Renal pelvis (tissue), 4 donors: ENCODE measurements around the gene GCHFR. TPM values are rescaled to one million over a fixed set of nuclear protein-coding genes. Genes with fewer than 3 reads are reported as not detected.

ENCODE experiments used
- DNase-seq: peaks from one replicate; pipeline ENCODE4 v3.0.0-alpha.2; 2013
- polyA plus RNA-seq, 3 donors: library from polyadenylated mRNA; unstranded; fragments of 120-200 nt; gene quantifications; one replicate each; pipeline ENCODE4 v1.2.1, GENCODE V29; 2013; ENCODE audit not compliant: insufficient read length in 3 of 3

Gene GCHFR
- polyA plus RNA-seq, 3 donors = 40.6 to 59.4 (median 58.9) TPM

DNA sequence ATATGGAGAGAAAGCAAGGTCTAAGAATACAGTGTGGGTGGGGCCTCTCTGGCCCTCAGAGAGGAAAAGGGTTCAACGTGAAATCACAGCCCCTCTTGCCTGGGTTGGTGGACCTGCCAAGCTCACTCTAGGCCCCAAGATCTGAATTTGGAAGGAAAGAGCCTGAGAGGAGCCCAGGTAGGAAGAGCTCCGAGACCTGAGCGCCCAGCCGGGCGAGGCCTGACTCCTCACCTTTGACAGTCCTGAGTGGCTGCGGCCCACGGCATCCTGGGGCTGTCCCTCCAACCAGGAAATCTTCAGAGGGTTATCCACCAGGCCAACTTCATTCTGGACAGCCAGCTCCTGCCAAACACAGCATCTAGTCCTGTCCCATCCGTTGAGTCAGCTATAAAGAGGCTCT lies 9.6 kb downstream of the GCHFR start:
- no peak for DNase-seq

DNA sequence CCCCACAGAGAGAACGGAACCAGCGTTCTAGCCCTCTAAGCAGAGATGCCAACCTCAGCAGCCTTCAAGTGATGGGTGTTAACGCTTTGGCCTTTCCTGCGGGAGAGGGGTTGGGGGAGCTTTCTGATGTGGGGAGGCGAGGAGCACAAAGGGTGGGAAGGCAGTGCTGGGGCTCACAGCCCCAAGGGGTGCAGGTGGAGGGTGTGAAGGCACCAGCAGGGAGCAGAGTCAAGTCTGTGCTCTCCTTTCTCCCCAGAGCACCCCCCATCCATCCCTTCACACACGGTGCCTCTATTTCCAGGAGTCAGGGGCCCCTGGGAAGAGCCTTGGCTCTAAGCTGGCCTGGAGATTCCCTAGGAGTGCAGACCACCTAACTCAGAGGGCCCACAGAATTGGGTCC lies 10.0 kb downstream of the GCHFR start:
- no peak for DNase-seq

DNA sequence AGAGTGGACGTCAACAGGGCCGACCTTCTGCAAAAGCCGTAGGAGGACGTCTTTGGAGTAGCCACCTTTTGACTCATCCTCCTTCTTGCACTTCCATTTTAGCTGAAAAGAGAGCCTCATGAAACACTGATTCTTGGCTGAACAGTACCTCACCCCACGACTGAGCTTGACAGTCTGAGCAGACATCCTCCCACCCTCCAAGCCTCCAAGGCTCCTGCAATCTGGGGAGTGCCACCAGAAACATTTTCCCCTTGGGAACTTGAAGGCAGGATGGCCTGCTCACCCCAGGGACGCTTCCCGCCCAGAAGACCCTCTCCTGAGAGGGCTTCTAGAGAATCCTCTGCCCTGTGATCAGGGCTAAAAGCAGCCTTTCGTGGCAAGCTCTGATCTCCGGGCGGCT lies 11.1 kb downstream of the GCHFR start:
- no peak for DNase-seq

DNA sequence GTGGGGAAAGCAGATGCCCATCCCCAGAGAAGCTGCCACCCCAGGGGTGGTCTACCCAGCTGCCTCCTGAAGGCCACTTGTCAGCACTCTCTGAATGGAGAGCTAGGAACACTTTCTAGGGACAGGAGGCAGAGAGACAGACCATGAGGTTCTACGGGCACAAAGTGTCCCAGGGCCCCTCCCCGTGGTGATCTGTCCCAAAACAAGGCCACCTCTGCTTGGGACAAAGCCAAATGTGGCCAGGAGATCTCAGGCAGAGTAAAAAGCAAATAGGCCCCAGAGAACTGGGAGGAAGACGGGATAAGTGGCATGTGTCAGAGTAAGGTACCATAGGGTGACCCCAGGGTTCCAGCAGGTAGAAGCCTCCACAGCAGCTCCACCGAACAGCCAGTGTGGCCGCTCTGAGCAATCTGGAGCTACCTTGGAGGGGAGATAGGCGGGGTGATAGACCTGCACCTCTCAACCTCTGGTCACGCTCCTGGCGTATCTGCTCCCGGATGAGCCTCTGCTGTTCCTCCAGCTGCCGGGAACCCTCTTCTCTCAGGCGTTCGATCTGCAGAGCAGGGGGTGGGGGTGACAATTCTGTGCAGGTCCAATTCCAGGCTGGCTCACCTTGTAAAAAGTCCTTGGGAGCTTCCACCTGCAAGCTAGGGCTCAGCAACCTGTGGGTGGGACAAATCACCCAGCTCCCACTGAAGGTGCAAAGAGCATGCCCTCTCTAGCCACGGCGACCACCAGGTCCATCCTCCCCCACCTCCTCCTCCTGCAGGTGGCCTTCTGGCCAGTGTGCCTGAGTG lies 12.1 kb downstream of the GCHFR start:
- DNase-seq = no peak

DNA sequence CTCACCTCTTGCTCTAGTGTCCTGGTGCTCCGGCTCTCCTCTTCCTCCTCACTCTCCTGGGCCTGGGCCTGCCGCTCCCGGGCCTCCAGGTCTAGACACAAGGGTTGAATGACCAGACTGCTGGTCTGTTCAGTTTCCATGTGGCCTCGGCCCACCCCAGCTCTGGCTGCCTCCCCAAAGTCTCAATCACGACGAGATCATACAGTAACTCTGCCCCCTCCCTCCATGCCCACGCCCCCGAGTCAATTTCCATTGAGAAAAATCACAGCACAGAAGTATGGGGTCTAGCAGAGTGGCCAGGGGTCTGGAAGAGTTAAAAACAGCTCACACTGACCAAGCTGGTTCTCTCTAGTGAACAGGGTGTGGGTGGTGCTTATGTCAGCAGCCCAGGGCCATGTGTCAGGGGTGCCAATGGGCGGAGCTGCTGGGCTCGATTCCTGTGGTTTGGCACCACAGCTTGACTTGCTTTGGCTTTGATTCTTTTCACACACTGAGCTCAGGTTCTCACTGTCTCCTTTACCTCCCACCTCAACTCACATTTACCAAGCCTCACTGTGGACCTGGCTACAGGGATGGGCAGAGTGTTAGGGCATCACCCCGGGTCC lies 12.8 kb downstream of the GCHFR start:
- no peak for DNase-seq

DNA sequence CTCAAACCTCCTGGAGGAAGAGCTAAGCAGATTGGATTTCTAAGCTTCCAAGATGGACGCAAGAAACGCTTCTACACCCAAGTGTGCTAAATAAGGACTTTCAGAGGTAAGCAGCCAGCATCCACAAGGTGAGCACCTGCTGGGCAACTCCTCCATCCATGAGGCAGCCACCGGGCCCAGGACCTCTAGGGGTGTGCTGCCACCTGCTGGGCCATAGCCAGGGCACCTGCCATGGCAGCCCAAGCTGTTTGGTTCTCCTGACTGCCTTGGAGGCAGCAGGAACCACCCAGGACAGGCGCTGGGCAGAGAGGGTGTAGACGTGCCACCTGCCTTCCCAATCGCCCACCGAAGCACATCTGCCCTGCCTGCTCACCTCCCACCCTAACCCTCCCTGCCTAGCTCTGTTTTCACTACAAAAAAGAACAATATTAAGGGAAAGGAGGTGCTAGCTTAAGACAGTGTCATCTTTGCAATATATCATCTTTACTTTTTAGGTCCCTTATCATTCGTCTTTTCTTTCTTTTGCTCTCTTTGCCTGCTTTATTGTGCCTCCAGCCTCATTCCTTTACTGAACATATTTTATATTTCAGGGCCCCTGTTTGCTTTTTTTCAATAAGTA lies 18.9 kb downstream of the GCHFR start:
- peak; percentile 57 for DNase-seq

DNA sequence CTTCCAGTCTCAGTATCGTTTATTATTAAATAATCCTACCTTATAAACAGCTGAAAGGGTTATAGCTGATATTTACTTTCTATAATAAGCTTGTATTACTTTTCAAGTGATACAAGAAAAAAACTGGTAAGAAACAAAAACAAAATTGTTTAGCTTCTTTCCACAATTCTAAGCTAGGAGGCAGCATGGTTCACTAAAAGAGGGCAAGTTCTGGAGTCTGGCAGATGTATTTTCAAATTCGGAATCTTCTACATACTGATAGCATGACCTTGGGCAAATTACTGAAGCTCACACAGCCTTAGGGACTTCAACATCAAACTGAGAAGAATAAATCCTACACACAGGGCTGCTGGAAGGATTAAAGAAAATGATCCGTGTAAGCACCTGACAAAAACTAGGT lies 21.3 kb downstream of the GCHFR start:
- no peak for DNase-seq

DNA sequence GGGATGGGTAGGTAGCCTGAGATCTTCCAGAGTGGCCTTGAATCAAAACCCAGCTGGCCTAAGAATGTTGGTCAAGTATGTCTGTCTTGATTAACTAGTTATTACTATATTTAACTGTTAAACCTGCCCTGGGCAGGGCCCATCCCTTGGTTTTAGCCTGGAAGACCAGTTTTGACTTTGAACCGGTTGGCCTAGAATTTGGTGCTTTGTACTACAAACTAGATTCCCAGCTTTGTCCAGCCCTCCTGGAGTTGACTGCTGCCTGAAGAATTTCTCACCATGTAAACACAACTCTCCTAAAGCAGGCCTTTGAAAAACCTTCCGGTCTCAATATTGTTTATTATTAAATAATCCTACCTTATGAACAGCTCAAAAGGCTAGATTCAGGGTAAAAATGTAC lies 21.9 kb downstream of the GCHFR start:
- DNase-seq = no peak

DNA sequence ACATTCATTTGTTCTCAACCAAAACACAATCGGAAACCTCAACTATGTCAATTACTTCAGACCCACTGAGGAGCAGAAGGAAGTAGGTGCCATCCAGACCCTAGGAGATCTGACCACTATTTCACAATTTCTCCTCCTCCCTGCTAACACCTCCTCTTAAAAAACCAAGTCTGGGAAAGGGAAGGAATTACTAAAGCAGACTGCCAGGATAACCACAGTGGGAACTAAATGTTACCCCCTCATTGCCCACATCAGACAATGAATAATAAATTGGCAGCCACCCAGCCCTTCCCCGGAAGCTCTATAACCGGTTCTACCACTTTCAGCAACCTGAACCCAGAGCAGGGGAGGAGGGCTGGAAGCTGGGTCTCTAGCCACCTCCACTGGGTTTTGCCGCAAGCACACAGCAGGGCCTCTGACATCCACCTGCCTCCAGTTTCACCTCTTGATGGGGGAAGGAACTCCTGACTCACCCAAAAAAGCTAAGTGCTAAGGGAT lies 23.5 kb downstream of the GCHFR start:
- DNase-seq = peak; percentile 58

DNA sequence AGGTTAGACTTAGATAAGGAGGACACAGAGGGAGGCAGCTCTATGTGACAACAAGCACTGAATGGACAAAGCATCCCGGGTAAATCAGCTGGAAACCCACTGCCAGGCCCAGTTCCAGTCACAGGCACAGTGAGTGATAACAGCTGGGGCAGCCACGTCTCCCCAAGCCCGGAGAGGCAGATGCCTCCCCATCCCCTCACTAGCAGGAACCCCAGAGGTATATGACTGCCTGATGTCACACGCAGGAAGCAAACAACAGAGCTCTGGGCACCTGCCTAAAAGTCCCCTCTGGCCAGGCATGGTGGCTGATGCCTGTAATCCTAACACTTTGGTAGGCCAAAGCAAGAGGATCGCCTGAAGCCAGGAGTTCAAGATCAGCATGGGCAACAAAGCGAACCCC lies 24.1 kb downstream of the GCHFR start:
- DNase-seq = no peak

DNA sequence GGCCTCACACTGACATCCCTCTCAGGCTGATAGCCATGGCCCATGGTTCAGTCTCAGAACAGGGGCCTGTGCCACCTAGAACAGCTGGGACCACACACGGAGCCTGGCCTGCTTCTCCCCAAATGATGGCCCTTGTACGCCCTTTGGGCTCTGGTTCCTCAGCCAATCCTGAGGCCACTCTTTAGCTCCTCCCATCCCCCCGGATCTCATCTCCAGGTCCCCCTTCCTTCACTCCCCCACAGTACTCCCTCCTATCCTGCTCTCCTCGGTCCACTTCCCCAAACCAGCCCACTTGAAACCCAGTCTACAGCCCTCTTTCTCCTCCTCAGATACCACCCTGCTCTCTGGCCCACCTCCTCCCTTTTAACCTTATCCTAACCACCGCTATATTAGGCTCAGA lies 25.3 kb downstream of the GCHFR start:
- DNase-seq = no peak

DNA sequence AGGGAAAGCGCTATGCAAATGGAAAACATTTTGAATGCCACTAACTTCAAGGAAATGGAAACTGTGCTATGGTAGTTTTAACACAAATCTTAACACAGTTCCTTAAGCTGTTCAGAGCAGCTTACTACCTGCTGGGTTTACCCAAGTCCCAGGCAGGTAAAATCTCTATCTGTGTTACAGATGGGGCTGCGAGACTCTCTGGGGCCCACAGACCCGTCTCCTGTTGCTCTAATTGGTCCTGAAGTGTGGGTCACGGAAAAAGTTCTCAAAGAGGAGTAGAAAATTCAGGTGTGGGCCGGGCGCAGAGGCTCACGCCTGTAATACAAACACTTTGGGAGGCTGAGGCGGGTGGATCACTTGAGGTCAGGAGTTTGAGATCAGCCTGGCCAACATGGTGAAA lies 26.1 kb downstream of the GCHFR start:
- DNase-seq = no peak

DNA sequence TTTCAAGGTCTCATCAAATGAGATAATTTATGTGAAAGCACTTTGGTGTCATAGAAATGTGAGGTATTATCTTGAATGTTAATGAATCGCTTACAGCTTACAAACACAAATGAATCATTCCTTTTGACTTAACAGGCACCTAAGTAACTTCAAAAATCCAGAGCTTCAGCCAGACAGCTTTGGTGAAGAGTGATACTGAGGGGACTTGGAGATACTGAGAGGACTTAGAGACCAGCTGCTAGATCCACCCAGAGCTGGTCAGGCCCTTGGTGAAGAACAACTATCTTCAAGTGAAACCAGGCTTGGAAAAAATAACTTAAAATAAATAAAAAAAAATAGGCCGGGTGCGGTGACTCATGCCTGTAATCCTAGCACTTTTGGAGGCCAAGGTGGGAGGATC lies 26.9 kb downstream of the GCHFR start:
- DNase-seq = no peak

DNA sequence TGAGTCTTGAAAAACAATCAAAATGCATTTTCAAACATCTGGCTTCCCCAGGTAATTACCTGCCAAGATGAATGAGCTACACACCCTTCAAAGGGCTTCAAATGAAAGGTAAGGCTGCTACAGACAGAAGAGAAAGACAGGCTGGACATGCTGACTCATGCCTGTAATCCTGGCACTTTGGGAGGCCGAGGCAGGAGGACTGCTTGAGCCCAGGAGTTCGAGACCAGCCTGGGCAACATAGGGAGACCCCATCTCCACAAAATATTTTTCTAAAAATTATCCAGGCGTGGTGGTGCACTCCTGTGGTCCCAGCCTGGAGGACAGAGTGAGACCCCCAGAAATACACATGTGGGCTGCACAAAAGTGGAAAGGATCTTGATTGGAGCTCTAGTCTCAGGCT lies 28.5 kb downstream of the GCHFR start:
- no peak for DNase-seq

DNA sequence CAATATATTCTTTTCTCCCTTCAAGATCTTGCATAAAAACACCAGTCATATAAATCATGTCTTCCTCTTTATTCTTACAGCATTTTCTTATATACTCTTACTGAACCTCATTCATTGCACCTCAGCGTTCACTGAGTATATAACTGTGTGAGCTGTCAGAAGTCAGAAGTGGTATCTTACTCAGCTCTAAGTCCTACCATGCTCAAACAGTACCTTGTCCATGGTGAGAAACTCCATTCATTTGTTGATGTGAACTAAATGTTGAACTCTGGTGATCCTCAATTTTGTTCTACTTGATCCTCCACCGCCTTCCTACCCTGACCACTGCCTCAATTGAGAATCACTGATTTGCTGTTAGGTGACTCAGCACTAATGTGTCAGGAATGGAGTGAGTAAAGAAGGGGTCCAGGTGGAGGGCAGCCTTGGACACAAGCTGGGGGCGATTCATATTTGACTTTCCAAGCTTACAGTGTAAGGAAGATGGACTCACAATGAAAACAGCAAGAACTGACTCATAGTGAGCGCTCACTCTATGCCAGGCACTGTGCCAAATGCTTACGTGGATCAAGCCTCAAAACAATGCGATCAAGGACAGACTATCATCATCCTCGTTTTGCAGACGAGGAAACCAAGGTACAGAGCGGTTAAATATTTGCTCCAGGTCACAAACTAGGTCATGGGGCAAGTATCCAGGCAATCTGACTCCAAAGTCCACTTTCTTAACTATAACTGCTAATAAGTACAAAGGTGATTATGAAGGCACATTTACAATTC lies 29.5 kb downstream of the GCHFR start:
- no peak for DNase-seq

DNA sequence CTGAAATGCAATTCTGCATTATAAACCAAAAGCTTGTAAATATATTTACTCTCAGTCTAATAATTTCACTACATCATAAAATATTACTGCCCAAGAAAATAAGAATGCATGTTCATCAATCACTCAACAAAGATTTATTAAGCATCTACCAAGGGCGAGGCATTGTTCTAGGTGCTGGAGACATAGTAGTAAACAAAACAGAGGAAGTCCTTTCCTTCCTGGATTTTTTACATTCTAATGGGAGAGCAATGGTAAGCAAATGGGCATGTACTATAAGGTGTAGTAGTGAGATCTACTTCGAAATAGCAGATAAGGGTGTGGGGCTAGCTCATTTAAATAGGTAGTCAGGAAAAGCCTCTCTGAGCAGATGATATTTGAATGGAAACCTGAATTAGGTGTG lies 32.2 kb downstream of the GCHFR start:
- DNase-seq = no peak

DNA sequence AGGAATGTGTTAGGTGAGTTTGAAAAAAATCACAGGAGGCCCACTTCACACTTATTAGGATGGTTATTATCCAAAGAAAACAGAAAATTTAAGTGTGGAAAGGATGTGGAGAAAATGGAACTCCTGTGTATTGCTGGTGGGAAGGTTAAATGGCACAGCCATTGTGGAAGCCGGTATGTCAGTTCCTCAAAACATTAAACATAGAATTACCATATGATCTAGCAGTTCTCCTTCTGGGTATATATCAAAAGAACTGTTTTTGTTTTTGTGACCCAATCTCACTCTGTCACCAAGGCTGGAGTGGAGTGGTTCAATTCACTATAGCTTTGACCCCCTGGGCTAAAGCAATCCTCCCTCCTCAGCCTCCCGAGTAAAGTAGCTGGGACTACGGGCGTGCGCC lies 32.6 kb downstream of the GCHFR start:
- DNase-seq = no peak

DNA sequence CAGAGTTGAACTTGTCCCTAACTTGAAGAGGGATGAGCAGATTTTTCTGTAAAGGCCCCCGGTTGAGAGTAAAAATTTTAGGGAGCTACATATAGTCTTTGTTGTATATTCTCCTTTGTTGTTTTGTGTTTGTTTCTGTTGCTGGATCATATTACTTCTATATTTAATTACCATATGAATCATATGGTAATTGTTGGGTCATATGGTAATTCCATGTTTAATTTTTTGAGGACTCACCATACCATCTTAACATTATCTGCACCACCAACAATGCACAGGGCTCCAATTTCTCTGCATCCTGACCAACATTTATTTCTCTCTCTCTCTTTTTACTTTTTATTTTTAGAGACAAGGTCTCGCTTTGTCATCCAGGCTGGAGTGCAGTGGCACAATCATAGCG lies 35.7 kb downstream of the GCHFR start:
- no peak for DNase-seq

DNA sequence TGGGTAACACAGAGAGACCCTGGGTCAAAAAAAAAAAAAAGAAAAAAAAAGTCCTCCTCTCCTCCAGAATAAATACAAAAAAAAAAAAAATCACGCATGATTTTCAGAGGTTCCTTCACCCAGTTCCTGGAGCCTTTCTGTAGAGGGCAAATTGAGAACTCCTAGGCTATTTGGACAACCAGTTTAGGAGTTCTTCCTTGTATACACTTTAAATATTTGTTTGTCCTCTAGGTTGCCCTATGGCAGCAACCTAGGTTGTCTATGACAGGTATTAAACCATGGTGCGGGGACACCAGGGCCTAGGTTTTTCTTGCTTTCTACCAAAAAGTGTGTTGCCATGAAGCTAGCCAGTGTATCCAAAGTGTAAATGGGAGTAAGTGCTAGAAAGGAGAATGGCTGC lies 39.2 kb downstream of the GCHFR start:
- no peak for DNase-seq

DNA sequence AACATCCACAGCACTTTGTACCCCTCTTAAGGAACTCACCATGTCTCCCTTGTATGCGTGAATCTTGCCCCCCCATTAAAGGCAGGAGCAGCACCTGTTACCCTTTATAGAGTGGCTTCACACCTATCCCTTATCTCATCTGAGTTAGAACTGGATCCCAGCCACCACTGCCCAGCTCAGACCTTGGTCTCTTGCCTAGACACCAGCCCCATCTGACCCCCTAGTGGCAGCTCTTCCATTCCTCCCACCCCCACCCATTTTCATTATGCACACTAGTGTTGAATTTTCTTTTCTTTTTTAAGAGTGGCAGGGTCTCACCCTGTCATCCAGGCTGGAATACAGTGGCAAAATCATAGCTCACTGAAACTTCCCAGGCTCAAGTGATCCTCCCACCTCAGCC lies 39.8 kb downstream of the GCHFR start:
- no peak for DNase-seq

DNA sequence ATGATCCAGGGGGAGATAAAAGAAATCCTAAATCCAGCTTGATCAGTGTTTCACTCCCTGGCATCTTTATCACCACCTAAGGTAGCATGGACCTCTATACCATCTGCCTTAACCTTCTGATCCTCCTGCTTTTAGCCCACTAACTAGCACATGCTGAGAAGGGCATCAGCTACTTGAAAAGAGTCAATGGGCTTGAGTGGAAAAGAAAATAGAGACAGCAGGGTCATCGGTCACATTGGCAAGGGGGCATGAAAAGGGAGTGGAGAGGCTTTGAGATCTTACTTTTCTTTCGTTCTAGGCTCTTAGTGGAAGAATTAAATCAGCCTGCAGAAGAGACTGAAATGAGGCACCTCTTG lies 42.8 kb downstream of the GCHFR start:
- DNase-seq = no peak

DNA sequence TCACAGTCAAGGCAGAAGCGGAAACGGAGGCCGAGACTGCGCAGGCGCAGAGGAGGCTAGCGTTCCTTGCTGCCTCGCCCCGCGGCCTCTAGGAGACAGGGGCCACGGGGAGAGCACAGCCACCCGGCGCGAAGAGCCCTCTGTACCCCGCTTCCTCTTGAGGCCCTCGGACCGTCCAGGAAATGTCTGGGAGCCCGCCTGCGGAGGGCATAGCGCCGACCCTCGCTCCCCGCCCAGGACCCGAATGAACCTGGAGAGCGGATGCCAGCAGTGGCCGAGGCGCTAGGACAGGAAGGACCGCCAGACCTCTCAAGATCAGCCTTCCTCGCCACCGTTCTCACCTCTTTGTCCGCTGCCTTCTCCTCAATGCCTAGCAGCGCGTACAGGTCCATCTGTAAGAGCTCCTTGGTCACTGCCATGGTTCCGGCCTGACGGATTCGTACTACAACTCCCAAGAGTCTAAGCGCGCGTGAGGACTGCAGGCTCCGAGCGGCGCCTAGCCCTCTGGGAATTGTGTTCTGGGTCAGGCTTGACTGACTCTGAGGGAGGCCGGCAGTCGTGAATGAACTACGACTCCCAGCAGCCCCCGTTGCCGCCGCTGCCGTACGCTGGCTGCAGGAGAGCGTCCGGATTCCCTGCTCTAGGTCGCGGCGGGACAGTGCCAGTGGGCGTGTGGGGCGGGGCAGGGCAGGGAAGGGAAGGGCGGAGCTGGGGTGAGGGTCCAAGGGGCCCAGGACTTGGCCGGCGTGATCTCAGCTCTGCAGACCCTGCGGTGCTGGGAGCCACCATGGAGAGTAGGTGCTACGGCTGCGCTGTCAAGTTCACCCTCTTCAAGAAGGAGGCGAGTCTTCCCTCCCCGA lies 43.4 kb downstream of the GCHFR start, which contains the start of the genes DNAJC17 and ZFYVE19:
DNAJC17 (minus strand) TSS at position 446 of the 860 bp plus-strand sequence; CDS start at position 419, 27 bp downstream.
ZFYVE19 (plus strand) TSS at position 62 of the 860 bp plus-strand sequence; CDS start at position 563, 501 bp downstream.
- peak; percentile 98 for DNase-seq
